ENCODE results near the gene CLN5.

Gene CLN5

GRCh38 chr13:77022341-77022740, 30.5 kb downstream of the CLN5 start:
- peak; percentile 40 for DNase-seq

DNA sequence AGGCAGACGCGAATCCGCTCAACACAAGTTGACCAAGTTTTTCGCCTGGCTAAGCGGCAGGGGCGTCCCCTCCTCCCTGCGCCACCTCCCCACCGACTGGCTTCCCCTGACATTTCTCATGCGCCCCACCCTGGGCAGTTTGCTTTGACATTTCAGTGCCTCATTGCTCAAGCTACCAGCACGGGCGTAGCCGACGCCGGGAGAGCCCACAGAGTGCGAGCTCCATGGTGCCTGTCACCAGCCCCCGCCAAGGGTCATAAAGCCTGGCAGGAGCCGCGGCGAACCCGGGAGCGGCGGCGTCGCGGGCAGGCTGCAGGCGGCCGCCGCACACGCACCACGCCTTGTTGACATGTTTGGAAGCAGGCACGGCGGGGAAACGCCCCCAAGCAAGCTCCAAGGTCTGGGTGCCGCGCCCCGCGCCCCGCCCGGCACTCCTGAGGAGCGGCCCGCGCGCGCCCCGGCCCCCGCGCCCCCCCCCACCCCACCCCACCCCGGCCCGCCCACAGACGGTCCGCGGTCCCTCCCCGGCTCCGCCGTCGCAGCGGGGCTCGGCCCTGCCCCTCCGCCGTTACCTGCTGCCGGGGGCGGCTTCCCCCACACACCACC, 34.5 kb downstream of the CLN5 start:
- DNase-seq: peak; percentile 64

- DNase-seq: peak; percentile 43
Observed at GRCh38 chr13:77026861-77027621, 35.2 kb downstream of the CLN5 start, which contains the start of gene FBXL3. FBXL3 (minus strand) TSS chr13:77027159; CDS start chr13:77021860, 5,299 bp downstream.

GRCh38 chr13:77028202-77028601, 36.3 kb downstream of the CLN5 start:
- DNase-seq: no peak

DNA sequence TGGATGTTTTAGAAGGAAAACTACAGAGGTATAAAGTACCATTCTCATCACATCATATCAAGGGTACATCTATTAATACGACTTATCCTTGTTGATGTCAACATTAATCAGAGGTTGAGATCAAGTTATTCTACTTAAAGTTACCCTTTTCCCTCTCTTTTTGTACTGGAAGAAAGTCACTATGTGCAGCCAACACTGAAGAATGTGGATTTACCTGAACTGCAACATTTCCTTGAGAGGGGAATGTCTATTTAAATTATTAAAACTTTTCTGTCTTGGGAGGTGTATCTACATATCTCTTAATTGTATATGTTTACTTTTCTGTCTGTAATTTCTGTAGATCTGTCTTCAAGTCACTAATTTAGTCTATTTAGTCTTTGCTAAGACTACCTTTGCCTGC, 37.6 kb downstream of the CLN5 start:
- no peak for DNase-seq

DNA sequence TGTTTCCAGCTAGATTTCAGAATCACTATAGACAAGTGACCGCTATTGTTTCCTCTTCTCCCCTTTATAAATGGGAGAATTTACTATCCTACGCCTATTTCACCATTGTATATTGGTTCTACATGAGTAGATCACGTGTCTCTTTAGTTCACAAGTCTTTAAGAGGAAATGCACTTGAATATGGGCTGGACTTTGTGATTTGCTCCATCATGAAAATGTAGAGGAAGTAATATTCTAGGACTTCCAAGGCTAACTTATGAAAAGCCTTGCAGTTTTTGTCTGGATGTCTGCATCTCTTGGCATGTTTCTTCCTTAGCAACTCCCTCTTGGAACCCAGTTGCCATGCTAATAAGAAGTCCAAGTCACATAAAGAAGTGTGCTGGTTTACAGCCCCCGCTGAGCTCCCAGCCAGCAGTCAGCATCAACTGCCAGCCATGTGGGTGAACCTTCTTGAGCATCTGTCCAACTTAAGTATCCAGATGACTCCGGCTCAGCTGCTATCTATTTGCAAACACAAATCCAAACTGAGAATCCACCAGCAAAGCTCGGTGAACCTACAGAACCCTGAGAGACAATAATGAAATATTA, 39.9 kb downstream of the CLN5 start:
- DNase-seq: no peak

GRCh38 chr13:77033717-77034302, 41.9 kb downstream of the CLN5 start:
- no peak for DNase-seq

GRCh38 chr13:77034881-77035280, 43.0 kb downstream of the CLN5 start:
- no peak for DNase-seq

DNA sequence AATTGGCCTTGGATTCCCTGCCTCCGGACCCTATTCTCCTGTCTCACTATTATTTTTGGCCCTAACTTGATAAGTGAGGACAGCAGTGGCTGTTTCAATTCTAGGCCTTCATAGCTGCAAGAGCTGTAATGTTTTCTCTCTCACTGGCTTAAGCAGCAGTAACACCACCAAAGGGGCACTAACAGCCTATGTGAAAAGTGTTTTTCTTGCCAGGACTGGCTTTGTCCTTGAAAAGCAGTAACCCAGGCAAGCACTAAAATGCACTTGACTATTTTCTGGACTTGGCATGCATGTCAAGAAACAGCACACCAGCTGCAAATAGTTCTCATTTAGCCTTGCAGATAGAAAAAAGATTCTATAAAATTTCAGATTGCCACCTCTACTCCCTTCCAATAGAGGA, 44.4 kb downstream of the CLN5 start:
- DNase-seq: no peak

GRCh38 chr13:77038907-77039480, 47.1 kb downstream of the CLN5 start:
- no peak for DNase-seq

DNA sequence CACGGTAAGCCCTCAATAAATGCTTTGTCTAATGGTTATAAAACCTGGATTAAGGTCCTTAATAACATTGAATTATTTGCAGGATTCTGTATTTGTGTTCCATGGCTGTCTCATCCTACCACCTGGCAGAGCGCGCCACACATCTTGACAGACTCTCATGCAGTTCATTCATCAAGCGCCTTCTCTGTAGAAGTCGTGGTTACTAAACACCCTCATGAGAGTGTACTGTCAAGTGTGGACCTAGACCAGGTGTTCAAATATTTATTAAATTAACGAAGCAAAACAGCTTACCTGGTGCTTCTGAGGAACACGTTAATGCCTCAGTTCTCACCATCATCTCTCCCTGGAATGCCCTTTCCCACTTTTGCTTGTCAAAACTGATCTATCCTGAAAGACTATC, 48.2 kb downstream of the CLN5 start:
- DNase-seq: no peak

- no peak for DNase-seq
Observed at GRCh38 chr13:77040835-77041234, 49.0 kb downstream of the CLN5 start.

DNA sequence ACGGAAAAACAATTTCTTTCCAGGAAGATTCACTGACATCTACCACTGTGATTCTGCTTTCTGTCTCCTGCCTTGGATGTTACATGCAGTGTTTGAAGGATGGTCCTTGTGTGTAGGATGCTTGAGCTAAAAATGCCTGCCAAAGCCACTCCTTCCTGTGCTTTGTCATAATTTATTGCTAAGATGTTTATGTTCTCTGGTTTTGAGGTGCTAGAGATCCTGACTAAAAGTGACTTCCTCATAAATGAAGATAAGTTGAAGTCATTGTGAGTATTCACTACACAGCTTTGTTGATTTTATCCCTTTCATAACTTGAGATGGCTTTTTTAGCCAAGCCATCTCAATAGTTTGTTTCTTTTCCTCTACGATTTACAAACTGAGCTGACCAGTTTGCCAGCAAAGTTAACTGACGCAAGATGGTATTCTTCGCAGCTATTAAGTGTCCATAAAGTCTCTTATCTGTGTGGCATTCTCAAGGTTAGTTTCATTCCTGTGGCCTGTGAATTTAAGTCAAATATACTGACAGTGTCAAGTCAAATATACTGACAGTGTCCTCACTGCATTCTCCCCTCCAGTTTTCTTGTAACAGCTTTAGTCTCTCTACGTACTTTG, 50.8 kb downstream of the CLN5 start:
- peak; percentile 61 for DNase-seq

- DNase-seq: no peak
Observed at GRCh38 chr13:77047649-77048343, 55.9 kb downstream of the CLN5 start.

- peak; percentile 55 for DNase-seq
Observed at GRCh38 chr13:77048681-77049080, 56.8 kb downstream of the CLN5 start.

GRCh38 chr13:77053192-77053591, 61.3 kb downstream of the CLN5 start:
- no peak for DNase-seq
